Activated naive CD4-positive, alpha-beta T cell treated with anti-CD3 and anti-CD28 coated beads, Interleukin-2, amount 50 U/mL, for 72 hours (primary cell): ENCODE measurements around the gene ANAPC2. TPM values are rescaled to one million over a fixed set of nuclear protein-coding genes. Genes with fewer than 3 reads are reported as not detected.

ENCODE experiments used
- ATAC-seq, 2 donors: fragments of 150-1000 bp; cut with Tn5 transposase; 2 replicates each; pipeline ENCODE4 v1.10.0; 2021; ENCODE audit warnings: mild to moderate bottlenecking in 2 of 2, moderate library complexity in 2 of 2
- DNase-seq, 2 donors: peaks; one replicate each; pipeline ENCODE4 v3.0.0; 2021 to 2022; ENCODE audit warnings: low spot score in 2 of 2
- H3K27ac Mint-ChIP-seq, 2 donors: one replicate each; pipeline ENCODE4 v1.8.0; 2022; ENCODE audit warnings: mild to moderate bottlenecking in 2 of 2, mixed read lengths in 2 of 2
- H3K36me3 Mint-ChIP-seq, 2 donors: one replicate each; pipeline ENCODE4 v1.8.0; 2022; ENCODE audit warnings: mixed read lengths in 2 of 2
- H3K9me3 Mint-ChIP-seq, 2 donors: one replicate each; pipeline ENCODE4 v1.8.0; 2022; ENCODE audit warnings: mixed read lengths in 2 of 2
- total RNA-seq, 2 donors: library from RNA; stranded (reverse); gene quantifications; one replicate each; pipeline ENCODE4 v1.2.3, GENCODE V29; 2022

ANAPC2 gene, protein sequence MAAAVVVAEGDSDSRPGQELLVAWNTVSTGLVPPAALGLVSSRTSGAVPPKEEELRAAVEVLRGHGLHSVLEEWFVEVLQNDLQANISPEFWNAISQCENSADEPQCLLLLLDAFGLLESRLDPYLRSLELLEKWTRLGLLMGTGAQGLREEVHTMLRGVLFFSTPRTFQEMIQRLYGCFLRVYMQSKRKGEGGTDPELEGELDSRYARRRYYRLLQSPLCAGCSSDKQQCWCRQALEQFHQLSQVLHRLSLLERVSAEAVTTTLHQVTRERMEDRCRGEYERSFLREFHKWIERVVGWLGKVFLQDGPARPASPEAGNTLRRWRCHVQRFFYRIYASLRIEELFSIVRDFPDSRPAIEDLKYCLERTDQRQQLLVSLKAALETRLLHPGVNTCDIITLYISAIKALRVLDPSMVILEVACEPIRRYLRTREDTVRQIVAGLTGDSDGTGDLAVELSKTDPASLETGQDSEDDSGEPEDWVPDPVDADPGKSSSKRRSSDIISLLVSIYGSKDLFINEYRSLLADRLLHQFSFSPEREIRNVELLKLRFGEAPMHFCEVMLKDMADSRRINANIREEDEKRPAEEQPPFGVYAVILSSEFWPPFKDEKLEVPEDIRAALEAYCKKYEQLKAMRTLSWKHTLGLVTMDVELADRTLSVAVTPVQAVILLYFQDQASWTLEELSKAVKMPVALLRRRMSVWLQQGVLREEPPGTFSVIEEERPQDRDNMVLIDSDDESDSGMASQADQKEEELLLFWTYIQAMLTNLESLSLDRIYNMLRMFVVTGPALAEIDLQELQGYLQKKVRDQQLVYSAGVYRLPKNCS
- total RNA-seq, result 10 to 100 TPM; 48.1 to 68.3 TPM

GRCh38 chr9:137188490-137189296, at the start of gene ANAPC2, which contains the start of gene SSNA1:
ANAPC2 (minus strand) TSS chr9:137188560; CDS start chr9:137188532, 28 bp downstream.
SSNA1 (plus strand) TSS chr9:137188676; CDS start chr9:137188727, 51 bp downstream.
- DNase-seq (peak; percentile 97), ATAC-seq (peak; percentile 87 to 91)
- no peaks in the 10 kb centered on the region for H3K9me3 Mint-ChIP-seq
- peak within 1 kb of the TSS; percentile 90 to 94 for H3K27ac Mint-ChIP-seq
- peaks cover 0 to 11% of the 10 kb centered on the region in 2 donors for H3K36me3 Mint-ChIP-seq

DNA sequence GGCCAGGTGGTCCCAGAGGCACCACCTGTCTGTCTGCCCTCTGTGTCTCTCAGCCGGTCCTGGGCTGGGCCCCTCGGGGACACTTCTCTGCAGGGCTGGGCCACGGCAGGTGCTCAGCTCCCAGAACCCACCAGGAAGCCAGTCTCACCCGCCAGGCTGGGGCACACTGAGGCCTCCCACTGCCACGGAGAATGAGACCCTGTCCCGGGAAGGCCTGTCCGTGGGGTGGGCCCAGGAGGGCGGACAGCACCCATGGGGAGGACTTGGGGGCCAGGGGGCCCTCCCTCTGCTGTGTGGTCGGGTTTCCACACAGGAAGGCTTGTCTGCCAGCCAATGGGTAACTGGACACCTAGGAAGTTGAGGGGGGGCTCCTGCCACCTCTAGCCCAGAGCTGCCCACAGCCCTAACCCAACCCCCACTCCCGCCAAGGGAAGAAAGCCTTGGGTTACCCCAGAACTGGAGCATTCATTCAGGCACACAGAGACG, 48.6 kb upstream of the ANAPC2 start:
- ATAC-seq, result no peak
- peaks cover 2 to 4% of the 10 kb centered on the region in 2 donors for H3K36me3 Mint-ChIP-seq
- DNase-seq, result no peak
- H3K9me3 Mint-ChIP-seq, result no peaks in the 10 kb centered on the region
- H3K27ac Mint-ChIP-seq, result no peak overlapping the region

- Mint-ChIP-seq H3K27ac (no peak overlapping the region), H3K9me3 (no peaks in the 10 kb centered on the region), H3K36me3 (peaks cover 0 to 4% of the 10 kb centered on the region in 2 donors)
- peak; percentile 26 to 39 for ATAC-seq
- DNase-seq, result peak; percentile 86 to 96
These were observed 48.0 kb upstream of the ANAPC2 start for GRCh38 chr9:137236238-137236935.

DNA sequence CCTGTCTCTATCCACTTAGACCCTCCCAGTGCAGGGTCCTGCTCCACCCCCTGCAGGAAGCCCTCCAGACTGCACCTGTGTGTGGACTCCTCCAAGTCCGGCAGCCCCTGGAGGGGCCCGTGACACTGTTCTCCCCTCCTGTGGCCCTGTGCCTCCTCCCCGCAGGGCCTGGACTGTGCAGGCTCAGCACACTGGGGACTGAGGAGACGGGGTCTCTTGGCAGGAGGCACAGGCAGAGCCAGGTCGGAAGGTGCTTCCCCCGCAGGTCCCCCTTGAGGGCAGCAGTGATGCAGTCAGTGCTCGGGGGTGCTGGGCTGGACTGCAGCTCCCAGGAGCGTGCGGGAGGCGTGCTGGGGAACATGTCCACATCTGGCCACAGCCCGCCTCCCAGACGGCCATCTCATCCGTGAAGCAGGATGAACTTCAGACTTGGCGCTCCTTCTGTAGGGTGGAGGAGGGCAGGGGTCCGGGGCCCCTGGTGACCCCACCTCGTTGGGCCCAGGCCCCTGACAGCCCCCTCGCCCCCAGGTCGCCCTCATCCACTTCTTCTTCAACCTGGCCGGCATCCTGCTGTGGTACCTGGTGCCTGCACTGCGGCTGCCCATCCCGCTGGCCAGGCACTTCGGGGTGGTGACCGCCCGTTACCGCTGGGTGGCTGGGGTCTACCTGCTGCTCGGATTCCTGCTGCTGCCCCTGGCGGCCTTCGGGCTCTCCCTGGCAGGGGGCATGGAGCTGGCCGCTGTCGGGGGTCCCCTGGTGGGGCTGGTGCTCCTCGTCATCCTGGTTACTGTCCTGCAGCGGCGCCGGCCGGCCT, 47.3 kb upstream of the ANAPC2 start:
- Mint-ChIP-seq H3K9me3 (no peaks in the 10 kb centered on the region), H3K27ac (no peak overlapping the region), H3K36me3 (peaks cover 0 to 4% of the 10 kb centered on the region in 2 donors)
- DNase-seq (no peak), ATAC-seq (no peak)

DNA sequence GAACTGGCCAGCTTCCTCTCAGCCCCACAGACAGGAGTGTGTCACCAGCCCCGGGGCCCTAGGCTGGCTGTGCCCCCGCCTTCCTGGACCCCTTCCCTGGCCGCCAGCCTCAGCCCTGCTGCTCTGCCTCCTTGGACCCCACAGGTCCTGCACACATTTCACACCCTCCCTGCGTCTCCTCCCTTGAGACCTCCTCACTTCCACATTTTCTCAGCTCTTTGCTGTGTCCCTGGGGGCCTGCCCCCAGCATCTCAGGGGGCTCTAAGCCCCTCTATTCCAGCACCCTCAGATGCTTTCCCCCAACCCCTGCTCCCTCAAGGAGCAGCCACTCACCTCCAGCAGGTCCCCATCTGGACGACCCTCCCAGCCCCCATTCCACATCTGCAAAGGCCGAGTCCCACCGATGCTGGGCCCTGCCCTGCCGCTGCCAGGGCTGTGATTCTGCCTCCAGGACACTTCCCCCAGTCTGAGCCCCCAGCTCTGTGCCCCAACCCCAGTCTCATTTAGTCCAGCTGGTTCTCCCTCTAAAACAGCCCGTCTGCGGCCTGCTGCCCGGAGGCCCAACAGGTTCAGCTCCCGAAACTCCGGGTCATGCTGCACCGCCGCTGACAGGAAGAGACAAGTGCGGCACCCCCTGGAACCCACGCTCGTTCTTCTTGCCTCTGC, 46.5 kb upstream of the ANAPC2 start:
- no peak for ATAC-seq
- Mint-ChIP-seq H3K9me3 (no peaks in the 10 kb centered on the region), H3K36me3 (peaks cover 0 to 4% of the 10 kb centered on the region in 2 donors), H3K27ac (no peak overlapping the region)
- no peak for DNase-seq

GRCh38 chr9:137234055-137234697, 45.8 kb upstream of the ANAPC2 start:
- no peak for ATAC-seq

GRCh38 chr9:137233143-137233980, 45.0 kb upstream of the ANAPC2 start:
- no peaks in the 10 kb centered on the region for H3K36me3 Mint-ChIP-seq
- ATAC-seq (no peak), DNase-seq (no peak)
- no peak overlapping the region for H3K27ac Mint-ChIP-seq
- H3K9me3 Mint-ChIP-seq, result no peaks in the 10 kb centered on the region

More at GRCh38 chr9:137234055-137234697, 45.8 kb upstream of the ANAPC2 start:
- no peak for DNase-seq
- Mint-ChIP-seq H3K36me3 (peaks cover 0 to 4% of the 10 kb centered on the region in 2 donors), H3K27ac (no peak overlapping the region), H3K9me3 (no peaks in the 10 kb centered on the region)

DNA sequence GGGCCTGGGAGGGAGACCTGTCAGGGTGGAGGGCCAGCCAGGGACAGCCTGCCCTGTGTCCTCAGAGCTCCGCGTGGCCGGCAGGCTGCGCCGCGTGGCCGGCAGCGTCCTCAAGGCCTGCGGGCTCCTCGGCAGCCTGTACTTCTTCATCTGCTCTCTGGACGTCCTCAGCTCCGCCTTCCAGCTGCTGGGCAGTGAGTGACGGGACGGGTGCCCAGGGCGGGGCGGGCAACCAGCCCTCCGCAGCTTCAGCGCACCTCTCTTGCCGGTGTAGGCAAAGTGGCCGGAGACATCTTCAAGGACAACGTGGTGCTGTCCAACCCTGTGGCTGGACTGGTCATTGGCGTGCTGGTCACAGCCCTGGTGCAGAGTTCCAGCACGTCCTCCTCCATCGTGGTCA, 44.1 kb upstream of the ANAPC2 start:
- no peak for DNase-seq
- Mint-ChIP-seq H3K36me3 (no peaks in the 10 kb centered on the region), H3K9me3 (no peaks in the 10 kb centered on the region), H3K27ac (no peak overlapping the region)
- no peak for ATAC-seq

DNA sequence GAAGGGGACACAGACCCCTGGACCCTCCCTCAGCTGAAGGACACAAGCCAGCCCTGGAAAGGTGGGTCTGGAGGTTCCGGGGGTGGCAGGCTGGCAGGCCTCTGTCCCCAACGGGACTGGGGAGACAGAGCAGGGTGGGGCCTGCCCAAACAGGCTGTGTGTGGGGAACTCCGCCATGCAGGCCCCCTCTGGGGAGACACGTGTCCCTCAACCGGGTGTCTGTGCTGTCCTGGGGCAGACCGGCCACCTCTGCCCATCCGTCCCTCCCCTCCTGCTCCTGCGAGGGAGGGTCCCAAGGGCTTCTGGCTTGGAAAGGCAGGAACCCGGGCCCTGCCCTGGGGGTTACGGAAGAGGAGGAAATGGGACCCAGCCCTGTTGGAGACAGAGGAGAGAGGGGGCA, 43.7 kb upstream of the ANAPC2 start:
- DNase-seq (no peak), ATAC-seq (no peak)
- Mint-ChIP-seq H3K27ac (no peak overlapping the region), H3K9me3 (no peaks in the 10 kb centered on the region), H3K36me3 (no peaks in the 10 kb centered on the region)

DNA sequence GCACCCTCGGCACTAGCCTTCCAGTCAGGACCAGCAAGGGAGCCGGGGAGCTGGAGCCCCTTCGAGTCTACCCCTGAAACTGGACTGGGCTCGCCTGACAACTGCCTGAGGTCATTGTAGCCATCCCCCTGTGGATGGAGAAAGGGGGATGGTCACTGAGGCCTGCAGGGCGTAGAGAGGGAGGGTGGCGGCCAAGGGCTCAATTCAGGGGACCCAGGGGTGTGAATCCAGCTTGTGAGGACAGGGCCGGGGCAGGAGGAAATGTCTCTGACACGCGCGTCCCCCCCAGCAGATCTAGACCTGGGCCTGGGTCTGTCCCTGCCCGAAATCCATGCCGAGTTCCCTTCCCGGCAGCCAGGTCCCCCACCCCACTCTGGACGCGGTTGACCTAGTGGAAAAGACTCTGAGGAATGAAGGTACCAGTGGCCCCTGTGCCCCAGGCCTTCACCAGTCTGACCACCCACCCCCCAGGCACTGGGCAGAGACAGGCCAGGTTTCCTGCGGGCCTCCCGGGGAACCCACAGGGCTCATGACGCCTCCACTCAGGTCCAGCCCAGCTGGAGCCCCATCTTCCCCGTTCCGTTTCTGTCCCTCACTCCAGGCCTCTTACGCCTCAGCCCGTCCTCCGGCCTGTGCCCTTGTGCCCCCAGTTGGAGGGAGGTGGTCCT, 43.1 kb upstream of the ANAPC2 start:
- H3K9me3 Mint-ChIP-seq, result no peaks in the 10 kb centered on the region
- no peak for DNase-seq
- no peak overlapping the region for H3K27ac Mint-ChIP-seq
- H3K36me3 Mint-ChIP-seq, result no peaks in the 10 kb centered on the region
- ATAC-seq, result no peak

GRCh38 chr9:137230705-137231371, 42.5 kb upstream of the ANAPC2 start, which contains the start of gene SLC34A3:
SLC34A3 (plus strand) TSS chr9:137230901; CDS start chr9:137231703, 802 bp downstream.
- no peaks in the 10 kb centered on the region for H3K9me3 Mint-ChIP-seq
- H3K36me3 Mint-ChIP-seq, result no peaks in the 10 kb centered on the region
- DNase-seq (no peak), ATAC-seq (no peak)
- H3K27ac Mint-ChIP-seq, result no peak within 1 kb of the TSS

DNA sequence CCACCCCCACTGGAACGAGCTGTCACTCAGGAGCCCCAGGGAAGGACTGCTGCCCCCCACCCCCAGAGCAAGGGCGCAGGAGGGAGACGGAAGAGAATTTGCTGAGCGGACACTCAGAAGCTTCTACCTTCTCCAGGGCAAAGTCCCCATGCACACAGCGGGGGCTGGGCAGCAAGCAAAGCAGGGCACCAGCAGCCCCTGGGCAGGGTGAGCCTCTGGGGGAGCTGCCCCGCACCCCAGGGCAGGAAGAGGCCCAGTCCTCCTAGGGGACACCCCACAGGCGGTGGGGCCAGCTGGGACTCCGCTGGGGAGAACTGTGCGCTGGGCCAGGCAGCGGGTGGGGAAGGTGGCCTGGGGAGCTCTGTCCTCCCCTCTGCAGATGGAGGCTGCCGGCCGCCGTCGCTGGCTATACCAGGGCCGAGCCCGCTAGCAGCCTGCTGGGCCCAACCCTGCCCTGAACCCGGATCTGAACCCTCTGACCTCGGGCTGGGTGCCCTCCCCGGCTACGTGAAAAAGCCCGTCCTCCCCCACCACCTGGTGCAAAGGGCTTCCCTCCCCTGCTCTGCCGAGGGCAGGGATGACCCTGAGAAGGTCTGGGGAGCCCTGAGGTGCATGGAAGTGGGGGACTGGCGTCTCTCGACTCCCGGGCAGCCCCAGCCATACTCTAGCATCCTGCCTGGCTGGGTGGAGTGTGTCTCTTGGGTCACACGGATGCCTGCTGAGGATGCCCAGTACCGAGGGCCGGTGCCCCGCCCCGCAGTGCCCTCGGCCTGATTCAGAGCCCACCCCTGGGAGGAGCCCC, 41.7 kb upstream of the ANAPC2 start:
- no peak for DNase-seq
- Mint-ChIP-seq H3K9me3 (no peaks in the 10 kb centered on the region), H3K27ac (no peak overlapping the region), H3K36me3 (no peaks in the 10 kb centered on the region)
- no peak for ATAC-seq
